Fibroblast of skin of left quadriceps (primary cell): ENCODE data around the gene SCN5A.

Experiments used
- DNase-seq, 2 experiments: peaks; one replicate each; pipeline ENCODE4 v3.0.0-alpha.2; 2013; ENCODE audit warnings: low read depth in 2 of 2

The SCN5A gene

DNA sequence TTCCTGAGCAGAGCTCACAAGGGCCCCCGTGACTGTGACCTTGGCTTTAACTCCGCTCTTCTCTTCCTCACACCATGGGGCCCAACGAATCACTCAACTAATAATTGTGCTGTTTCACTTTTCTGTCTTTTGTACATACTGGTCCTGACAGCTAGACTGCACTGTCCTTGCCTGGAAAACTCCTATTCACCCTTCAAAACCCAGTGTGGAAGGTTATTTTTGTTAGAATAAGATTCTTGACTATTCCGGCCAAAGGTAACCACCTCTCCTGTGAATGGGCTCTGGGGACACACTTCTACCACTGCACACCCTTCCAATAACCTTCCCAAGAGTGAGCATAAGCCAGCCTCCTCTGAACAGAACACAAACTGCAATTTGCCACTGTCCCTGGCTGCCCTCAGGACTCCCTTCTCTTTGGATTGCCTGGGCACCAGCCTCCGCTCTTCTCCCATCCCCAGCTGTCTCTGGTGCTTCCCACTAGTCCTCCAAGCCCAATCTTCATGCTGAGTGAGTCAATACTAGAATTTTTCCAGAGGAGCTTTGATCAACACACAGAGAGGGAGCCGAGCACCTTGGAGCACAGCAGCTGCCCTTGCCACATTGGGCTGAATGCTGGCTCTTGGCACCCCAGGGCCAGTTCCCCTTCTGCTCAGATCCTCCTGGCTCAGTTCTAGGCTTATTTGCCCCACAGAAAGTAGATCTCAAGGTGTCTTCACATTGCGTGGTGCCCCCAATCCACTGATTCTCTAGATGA lies 2.1 kb downstream of the SCN5A start:
- no peak for DNase-seq

DNA sequence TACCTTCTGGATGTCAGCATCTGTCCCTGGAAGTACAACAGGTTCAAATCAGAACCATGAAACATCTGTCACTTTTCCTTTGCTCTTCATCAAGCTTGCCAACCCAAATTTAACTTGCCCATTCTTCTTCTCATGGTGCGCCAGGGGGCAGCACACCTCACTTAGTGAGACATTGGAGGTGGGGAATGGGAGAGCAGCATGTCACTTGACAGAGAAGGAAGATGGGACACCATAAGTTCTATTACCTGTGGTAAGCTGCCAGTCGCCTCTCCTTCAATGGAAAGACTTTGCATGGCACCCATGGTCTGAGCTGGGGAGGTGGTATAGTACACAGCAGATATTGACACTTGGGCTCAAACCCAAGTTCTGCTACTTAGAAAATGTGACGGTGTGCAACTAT lies 2.9 kb downstream of the SCN5A start:
- DNase-seq, result peak in 1 of 2 experiments; percentile 8

DNA sequence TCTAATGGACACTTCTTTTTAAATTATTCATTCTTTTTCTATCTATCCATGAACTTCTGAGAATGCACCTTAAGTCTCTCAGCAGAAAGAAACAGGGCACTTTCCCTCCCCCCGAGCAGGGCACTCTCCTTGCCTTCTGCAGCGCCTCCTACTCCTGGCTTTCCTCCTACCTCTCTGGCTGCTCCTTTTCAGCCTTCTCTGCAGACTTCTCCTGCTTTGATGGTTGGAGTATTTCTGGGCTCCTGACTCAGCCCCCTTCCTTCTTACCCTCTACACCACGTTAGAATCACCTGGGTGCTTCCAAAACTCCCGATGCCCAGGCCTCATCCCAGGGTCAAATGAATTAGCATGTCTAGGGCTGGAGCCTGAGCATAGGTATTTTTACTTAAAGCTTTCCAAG lies 3.4 kb downstream of the SCN5A start:
- no peak for DNase-seq

DNA sequence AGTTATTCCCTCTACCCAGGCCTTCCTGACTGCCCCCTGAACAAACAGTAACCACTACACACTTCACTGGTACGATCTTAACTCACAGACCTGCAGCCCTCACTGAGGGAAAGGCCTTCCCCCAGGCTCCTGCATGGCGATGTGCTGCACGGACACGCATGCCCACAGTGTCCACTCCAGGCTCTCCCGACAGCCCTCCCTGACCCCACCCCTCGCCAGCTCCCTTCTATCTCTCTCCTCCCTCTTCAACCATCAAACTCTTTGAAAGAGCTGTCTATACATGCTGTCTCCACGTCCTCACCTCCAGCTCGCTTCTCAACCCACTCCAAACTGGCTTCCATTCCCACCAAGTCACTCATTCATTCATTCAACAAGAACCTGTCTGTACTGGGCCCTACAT lies 3.9 kb downstream of the SCN5A start:
- no peak for DNase-seq

DNA sequence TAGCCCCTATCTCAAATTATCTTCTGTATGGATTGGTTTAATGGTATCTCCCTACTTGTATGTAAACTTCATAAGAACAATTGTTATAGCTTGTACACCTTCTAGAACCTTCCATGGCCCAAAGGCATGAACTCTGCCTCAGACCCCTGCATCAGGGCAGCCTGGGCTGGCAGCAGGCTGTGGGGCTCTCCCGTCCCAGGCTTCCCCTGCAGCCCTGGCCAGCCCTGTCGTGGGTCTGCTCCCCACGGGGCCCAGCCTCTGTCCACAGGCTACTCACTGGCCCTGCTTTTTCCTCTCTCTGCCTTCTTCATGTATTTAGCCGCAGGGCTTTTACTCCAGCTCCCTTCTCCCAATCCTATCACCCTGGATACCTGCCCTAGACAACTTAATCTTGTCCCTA lies 4.4 kb downstream of the SCN5A start:
- DNase-seq, result no peak

DNA sequence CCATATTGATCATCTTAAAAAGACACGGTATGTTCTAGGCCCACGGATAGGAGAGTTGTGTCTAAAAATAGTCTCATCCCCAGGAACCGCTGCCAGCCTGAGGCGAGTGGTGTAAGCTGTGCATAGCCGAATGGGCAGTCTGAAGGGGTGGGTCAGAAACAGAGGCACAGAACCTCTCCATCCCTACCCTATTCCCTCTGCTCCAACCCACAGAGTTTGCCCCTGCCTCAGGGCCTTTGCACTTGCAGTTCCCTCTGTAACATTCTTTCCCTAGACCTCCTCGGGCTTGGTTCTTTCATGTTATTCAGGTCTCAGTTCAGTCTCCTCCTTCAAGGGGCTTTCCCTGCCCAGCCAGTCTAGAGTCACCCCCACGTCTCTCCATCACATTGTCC lies 4.8 kb downstream of the SCN5A start:
- DNase-seq, result no peak

DNA sequence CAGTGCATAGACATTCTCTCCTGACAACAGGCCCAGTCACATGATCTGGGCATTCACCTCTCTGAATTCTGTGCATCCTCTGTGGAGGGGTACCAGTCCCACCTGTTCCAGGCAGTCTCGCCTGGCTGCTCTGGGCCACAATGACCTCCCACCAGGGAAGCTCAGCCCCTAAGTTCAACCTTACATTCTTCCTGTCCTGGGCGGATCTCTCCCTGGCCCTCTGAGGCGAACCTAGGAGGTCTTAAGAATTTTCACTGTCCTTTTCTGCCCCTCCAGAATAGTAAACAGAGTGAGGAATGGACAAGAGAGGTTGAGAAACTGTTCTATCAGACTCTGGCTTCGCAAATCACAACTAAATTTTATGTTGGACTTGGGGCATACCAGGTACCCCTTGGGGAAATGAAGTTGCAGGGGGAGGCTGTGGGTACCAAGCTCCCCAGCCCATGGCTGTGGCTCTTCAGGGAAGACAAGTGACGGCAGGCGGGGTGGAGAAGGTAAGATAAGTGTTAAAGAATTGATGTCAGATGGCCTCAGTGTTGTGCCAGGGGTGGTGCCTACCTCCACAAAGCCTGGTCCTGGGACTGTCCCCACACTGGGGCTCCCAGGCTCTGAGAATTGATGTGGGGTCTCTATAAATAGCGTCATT lies 5.3 kb downstream of the SCN5A start:
- no peak for DNase-seq

DNA sequence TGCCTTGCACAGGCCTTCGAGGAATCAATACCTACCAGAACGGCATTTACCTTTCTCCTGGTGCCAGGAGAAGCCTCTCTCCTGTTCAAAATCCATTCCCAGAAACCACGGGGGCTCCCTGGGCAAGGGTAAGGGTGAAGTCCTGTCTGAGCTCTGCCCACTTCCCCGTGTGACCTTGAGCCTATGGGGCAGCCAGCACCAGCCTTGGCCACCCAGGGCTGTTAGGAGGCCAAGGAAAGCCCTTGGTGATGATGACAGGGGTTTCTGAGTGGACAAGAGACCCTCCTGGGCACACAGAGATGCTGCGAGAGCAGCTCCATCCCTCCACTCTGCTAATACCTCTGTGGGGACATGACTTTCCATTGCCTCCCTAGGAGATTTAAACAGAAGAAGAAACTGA lies 5.9 kb downstream of the SCN5A start:
- DNase-seq, result no peak

DNA sequence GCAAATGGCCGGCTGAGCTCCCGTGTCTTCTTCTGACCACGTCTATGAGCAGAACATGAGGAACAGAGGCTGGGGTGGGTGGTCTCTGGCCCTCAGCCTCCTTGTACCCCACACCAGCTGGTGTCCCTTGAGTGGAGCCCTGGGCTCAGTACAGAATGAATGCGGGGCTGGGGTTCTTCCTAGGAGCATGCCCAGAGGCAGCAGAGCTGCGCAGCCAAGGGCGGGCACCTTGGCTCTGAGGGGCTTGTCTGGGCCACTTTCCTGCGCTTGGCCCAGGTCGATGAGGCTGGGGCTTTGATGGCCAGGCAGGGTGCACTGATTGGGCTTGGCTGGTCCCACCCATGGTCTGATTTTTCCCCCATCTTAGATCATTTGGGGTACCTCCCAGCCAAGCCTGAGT lies 6.4 kb downstream of the SCN5A start:
- DNase-seq, result no peak

DNA sequence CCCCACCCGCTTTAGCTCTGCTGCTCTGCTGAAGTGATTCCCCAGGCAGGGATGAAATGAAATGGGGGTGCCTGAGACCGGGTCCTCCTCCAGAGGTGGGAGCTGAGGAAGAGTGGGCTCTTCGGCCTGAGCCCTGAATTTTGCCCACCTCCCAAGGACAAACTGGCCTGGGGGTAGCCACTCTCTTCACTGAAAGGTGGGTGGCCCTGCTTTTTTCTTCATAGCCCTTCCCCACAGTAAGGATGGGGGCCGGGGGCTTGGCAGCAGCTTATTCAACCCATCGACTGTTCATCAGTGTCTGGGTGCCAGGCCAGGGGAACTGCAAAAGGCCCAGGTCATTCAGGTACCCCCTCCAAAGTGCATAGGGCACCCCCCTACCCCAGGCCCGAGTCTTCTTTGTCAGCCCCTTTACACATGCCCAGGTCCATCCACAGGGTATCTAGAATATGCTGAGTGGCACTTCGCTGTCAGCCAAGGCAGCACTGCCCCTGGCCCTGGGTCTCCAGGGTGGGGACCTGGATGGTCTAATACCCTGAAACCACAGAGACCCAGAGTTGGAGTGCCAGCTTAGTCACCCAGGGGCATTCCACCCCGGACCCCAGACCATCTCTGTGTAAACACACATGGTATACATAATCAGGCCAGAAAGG lies 7.9 kb downstream of the SCN5A start:
- DNase-seq, result no peak

DNA sequence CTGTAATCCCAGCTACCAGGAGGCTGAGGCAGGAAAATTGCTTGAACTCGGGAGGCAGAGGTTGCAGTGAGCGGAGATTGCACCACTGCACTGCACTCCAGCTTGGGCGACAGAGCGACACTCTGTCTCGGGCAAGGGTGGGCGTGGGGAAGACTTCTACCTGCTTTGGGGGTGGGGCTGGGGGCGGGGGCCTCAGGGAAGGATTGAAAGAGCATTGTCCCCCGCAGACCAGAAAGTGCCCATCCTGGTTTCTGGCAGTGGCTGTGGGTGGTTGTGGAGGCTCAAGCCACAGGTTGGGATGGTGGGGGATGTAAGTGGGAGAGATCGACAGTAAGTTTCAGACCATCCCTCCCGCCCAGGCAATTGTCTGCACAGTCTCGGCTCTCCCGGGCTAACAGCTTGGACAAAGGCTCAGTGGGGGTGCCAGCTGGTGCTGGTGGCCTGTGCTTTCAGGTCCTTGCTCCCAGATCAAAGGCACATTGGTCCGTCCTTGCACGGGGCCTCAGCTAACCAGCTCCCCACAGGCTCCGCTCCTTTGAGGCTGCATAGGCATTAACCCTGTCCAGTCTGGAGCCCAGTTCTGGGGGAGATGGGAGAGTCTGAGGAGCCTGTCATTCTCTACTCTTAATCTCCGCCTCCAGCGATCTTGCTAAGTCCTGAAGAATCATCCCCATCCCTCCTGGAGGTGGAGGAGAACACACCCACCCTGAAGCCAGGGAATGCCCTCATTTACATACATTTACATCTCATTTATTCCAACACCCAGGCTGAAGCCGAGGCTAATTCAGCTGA lies 8.6 kb downstream of the SCN5A start:
- DNase-seq, result no peak

DNA sequence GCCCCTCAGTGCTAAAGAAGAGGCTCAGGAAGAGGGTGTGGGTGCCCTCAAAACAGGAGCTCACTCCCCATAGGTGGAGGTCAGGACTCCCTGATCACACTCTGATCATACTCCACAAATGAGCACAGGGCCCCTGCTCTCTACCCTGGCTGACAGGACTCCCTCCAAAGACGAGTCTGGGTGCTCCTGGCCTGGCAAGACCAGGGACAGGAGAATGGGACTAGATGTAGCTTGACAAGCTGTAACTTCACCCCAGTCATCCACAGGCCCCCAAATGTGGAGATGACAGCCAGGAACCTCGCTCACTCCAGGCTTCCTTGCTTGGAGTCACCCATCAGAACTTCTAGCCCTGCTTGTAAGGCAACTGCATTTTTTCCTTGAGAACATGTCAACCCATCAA lies 11.1 kb downstream of the SCN5A start:
- DNase-seq, result no peak

DNA sequence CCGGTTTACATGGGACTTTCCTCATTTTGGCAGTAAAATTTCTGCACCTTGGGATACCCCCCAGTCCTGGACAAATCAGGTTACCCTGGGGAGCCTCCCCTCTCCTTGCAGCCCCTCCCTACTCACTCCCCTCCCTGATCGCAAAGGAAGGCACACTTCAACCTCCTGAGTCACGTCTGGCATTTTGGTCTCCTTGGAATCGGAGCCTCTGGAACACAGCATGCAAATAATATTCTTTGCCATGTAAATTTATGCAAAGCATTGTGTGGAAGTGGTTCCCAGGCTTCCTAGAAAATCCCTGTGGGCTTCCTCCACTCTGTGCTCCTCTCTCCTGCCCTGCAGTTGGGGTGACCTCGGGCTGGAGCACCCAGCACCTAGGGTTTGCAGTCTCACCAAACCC lies 11.6 kb downstream of the SCN5A start:
- DNase-seq, result no peak

DNA sequence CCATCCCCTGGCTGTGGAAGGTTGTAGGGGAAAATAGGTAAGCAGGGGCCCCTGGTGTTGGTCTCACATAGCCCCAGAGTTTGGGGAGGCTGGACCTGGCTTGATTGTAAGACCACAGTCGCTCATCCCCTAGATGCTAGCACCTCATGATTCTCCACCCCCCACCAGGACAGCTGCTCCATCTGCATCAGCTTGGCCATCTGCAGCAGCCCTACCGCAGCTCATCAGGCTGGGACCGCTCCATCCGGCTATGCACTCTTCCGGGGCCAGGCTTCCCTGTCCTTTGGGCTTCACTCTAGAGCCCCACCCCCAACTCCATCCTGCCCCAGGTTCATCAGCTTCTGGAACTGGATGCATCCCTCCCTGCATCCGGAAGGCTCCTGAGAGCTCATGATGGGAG lies 12.6 kb downstream of the SCN5A start:
- no peak for DNase-seq

DNA sequence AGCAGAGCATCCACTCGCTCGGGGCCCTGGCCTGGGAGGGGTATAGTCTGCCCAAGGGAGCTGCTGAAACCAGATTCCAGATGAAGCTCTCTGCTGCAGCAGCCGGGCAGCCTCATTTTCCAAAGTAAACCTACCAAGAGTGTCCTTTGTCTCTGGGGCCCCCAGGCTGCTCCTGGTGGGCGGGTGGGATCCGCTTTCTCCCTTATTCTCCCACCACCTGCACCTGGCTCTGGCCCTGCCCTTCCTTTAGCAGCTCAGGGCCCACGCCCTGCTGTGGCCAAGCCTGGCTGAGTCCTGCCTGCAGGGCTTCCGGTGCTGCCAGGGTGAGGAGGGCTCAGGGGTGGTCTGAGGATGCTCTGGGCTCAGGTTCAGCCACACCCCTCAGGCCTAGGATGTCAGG lies 13.0 kb downstream of the SCN5A start:
- no peak for DNase-seq

DNA sequence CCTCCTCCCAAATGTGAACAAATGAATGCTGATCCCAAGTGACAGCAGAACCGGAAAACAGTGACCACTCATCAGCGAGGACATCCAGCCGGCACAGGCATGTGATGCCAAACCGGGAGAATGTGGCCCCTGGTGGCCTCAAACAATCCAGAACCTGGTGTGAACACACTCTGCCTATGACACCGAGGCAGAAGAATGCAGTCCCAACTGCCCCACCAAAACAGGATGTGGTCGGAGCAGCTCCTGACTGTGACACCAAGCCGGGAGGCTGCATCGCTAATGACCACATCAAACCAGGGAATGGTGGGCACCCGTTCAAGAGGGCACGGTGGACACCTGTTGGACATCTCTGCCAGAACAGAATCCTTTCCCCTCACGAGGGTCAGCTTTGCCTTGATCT lies 15.4 kb downstream of the SCN5A start:
- no peak for DNase-seq

DNA sequence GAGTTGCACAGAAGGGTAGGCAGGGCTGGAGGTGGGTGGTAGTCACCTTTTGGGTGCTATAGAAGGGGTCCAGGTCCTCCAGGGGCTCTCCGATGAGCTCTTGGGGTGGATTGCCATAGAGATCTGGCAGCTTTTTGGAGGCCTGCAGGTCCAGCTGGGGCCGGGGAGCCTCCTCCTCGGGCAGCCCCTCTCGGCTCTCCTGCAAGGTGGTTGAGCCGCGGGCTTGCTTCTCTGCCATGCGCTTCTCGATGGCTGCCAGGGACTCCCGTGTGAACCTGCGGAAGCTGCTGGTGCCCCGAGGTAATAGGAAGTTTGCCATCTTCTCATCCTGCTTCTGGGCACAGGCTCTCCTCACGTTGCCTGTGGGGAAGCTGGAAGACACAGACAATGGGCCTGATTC lies 16.5 kb downstream of the SCN5A start:
- DNase-seq, result no peak

DNA sequence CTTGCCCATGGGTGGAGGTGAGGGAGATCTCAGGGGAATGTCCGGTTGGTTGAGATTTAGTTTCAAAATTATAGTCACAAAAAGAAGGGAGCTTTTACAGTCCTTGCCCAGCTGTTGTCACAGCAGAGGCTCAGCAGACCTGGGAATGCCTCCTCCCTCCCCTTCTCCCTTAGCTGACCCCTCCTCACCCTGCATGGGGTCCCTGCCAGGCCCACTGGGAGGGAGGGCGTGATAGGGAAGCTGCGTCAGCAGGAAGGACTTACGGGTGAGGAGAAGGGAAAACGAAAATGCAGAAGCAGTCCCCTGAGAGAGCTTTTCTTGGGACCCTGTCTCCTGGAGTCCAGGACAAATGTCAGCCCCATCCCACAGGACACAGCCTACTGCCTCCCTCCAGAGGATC lies 18.9 kb downstream of the SCN5A start:
- DNase-seq, result no peak

DNA sequence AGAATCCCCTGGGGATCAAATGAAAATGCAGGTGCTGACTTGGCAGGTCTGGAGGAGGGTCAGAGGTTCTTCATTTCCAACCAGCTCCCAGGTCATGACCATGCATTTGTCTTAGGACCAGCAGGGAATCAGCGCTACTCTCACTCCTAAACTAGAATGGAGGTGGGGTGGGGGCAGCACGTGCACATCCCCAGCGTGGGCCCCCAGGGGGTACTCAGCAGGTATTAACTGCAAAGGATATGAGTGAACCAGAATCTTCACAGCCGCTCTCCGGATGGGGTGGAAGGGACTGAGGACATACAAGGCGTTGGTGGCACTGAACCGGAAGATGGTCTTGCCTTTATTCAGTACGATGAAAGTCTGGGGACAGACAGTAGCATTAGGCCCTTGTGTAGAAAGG lies 19.4 kb downstream of the SCN5A start:
- DNase-seq, result no peak

DNA sequence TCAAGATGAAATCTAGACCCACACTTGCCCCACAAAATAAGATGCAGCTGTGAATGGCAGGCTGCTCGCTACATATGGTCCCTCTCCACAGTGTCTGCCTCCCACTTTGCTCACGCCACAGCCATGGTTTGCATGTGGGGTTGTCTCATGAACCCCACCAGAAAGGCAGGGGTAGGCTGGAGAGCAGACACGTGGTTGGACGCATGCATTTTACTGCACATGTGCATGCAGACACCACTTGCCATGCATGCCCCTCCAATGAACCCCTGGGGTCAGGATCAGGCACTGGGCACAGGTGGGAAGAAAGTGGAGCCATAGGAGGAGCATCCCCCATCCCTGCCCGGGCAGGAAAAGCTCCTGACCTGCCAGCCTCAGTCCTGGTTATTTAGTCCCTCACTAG lies 20.7 kb downstream of the SCN5A start:
- no peak for DNase-seq

DNA sequence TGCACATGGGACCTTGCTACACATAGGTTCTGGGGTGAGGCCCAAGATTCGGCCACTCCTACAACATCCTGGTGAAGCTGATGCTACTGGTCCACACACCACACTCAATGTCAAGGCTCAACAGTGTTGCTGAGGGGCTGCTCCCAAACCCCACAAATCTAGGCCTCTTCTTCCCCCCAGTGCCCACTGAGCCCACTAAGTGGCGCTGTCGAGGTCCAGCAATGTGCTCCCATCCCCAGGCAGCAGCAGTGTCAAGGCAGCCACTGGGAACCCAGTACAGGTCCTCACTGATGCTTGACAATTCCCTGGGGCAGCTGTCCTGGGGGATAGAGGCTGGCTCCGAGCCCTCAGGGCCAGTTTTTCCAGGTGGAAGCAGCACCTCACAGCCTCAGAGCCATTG lies 21.5 kb downstream of the SCN5A start:
- no peak for DNase-seq

DNA sequence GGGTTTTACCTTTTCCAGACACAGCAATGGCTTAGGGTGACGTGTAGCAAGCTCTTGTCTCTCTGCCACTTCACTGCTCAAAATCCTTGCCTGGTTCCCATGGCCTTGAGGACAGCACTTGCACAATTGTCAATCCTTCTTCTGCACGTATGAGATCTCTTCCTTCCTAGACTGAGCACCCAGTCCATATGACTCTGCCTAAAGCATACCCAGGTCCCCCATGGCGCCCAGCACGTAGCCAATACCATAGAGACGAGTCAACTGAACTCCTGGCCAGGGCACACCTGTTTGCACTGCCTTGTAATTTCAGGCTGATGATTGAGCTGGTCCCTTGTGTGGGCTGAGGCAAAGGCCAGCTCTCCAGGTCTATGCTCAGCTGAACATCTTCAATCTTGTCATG lies 23.3 kb downstream of the SCN5A start:
- DNase-seq, result no peak

DNA sequence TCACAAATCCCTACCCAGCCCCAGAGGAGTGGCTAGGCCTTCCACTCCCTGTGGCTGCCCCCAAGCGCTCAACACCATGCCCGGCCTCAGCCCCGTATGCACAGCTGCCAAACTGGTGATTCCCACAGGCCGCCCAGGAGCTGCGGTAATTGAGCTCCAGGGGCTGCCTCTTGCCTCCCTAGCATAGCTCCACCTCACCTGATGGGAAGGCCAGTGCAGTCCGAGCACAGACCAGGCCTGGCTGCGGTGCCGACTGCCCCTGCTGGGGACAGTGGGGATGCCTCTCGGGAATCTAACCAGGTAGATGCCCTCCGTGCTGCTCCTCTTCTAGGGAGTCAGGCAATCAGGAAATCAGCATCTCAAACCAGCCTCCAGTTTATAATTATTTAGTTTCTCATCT lies 25.9 kb downstream of the SCN5A start:
- no peak for DNase-seq
